Esophagus squamous epithelium (tissue), 4 donors: ENCODE data around the gene RSBN1.

Experiments used
- POLR2A ChIP-seq, 4 donors: fragments of 450-650 bp; IDR thresholded peaks; one replicate each; pipeline ENCODE4 v1.6.1; 2017; ENCODE audit warnings: antibody characterized with exemption in 4 of 4, mild to moderate bottlenecking in 4 of 4, moderate library complexity in 3 of 4
- TF ChIP-seq, protein P1 (sequence below), 6 experiments: fragments of 450-650 bp in 4 of 6; fragments of 200-600 bp in 2 of 6; sonication (generic) in 2 of 6; IDR thresholded peaks; one replicate each; pipeline ENCODE4 v1.5.1; 2016 to 2019; ENCODE audit warnings: antibody characterized with exemption in 6 of 6, mild to moderate bottlenecking in 4 of 6, moderate library complexity in 4 of 6

DNA sequence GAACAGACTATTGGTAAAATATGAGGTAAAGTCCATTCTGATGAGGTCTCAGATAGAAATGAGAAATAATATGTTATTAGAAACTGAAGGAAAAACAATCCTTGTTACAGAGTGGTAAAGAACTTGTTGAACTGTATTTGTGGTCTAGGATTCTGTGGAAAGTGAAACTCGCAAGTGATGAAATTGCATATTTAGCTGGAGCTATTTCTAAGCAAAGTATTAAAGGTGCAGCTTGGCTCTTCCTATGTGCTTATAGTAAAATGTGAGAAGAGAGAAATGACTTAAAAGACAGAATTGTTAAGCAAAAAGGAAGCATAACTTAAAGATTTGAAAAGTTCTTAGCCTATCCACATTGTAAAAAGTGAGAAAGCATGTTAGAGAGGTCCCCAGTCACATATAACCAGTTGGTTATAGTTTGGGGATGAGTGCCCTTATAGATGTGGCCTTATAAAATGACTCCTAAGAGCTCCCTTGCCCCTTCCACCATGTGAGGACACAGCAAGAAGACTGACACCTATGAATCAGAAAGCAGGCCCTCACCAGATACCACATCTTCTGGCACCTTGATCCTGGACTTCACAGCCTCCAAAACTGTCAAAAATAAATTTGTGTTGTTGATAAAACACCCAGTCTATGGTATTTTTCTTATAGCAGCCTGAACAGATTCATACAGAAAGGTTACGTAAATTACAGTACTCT lies 77.8 kb downstream of the RSBN1 start:
- TF ChIP-seq POLR2A (IDR thresholded peaks at IDR 0.05): no peak
- TF ChIP-seq, protein P1, sequence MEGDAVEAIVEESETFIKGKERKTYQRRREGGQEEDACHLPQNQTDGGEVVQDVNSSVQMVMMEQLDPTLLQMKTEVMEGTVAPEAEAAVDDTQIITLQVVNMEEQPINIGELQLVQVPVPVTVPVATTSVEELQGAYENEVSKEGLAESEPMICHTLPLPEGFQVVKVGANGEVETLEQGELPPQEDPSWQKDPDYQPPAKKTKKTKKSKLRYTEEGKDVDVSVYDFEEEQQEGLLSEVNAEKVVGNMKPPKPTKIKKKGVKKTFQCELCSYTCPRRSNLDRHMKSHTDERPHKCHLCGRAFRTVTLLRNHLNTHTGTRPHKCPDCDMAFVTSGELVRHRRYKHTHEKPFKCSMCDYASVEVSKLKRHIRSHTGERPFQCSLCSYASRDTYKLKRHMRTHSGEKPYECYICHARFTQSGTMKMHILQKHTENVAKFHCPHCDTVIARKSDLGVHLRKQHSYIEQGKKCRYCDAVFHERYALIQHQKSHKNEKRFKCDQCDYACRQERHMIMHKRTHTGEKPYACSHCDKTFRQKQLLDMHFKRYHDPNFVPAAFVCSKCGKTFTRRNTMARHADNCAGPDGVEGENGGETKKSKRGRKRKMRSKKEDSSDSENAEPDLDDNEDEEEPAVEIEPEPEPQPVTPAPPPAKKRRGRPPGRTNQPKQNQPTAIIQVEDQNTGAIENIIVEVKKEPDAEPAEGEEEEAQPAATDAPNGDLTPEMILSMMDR (IDR thresholded peaks at IDR 0.05): no peak
